MM.1S (cell line): ENCODE measurements around the gene MAP3K20.

Experiments
- DNase-seq: peaks from one replicate; pipeline ENCODE4 v3.0.0-alpha.2; 2015
- H2AFZ ChIP-seq: fragments of 300-600 bp; sonication (generic); 2 replicates; pipeline ENCODE4 v1.6.0; 2016; ENCODE audit warnings: antibody characterized with exemption, low read length
- H3F3A ChIP-seq: fragments of 300-600 bp; sonication (generic); 2 replicates; pipeline ENCODE4 v1.6.1; 2016; ENCODE audit warnings: mild to moderate bottlenecking, antibody characterized with exemption, low read length, moderate library complexity, mixed read lengths; ENCODE audit not compliant: insufficient read depth
- H3K27ac ChIP-seq: fragments of 300-600 bp; sonication (generic); 2 replicates; pipeline ENCODE4 v1.5.1; 2016; ENCODE audit warnings: mild to moderate bottlenecking, low read length
- H3K27me3 ChIP-seq: fragments of 300-600 bp; sonication (generic); replicated peaks from 2 replicates; pipeline ENCODE4 v1.6.0; 2016; ENCODE audit warnings: low read length; ENCODE audit not compliant: insufficient read depth
- H3K36me3 ChIP-seq: fragments of 300-600 bp; sonication (generic); replicated peaks from 2 replicates; pipeline ENCODE4 v1.6.1; 2016; ENCODE audit warnings: mild to moderate bottlenecking, low read length, mixed read lengths; ENCODE audit not compliant: insufficient read depth
- H3K4me1 ChIP-seq: fragments of 300-600 bp; sonication (generic); 2 replicates; pipeline ENCODE4 v1.6.1; 2016; ENCODE audit warnings: low read length, mixed read lengths
- H3K4me2 ChIP-seq: fragments of 300-600 bp; sonication (generic); 2 replicates; pipeline ENCODE4 v1.6.0; 2016; ENCODE audit warnings: low read depth, low read length
- H3K4me3 ChIP-seq: fragments of 300-600 bp; sonication (generic); 2 replicates; pipeline ENCODE4 v1.5.1; 2016; ENCODE audit warnings: low read length, mixed read lengths
- H3K79me2 ChIP-seq: fragments of 300-600 bp; sonication (generic); 2 replicates; pipeline ENCODE4 v1.6.1; 2016; ENCODE audit warnings: mixed run types, low read length, mixed read lengths
- H3K9ac ChIP-seq: fragments of 300-600 bp; sonication (generic); 2 replicates; pipeline ENCODE4 v1.6.1; 2016; ENCODE audit warnings: low read length, mixed read lengths
- H3K9me2 ChIP-seq: fragments of 300-600 bp; sonication (generic); replicated peaks from 2 replicates; pipeline ENCODE4 v1.6.1; 2016; ENCODE audit warnings: mild to moderate bottlenecking, low read length, mixed read lengths; ENCODE audit not compliant: insufficient read depth
- H3K9me3 ChIP-seq: fragments of 300-600 bp; sonication (generic); replicated peaks from 2 replicates; pipeline ENCODE4 v1.6.1; 2016; ENCODE audit warnings: mild to moderate bottlenecking, low read length, mixed read lengths; ENCODE audit not compliant: insufficient read depth
- H4K20me1 ChIP-seq: fragments of 300-600 bp; sonication (generic); 2 replicates; pipeline ENCODE4 v1.6.1; 2016; ENCODE audit warnings: mild to moderate bottlenecking, low read length, moderate library complexity, mixed read lengths; ENCODE audit not compliant: insufficient read depth
- EZH2 ChIP-seq: fragments of 300-600 bp; sonication (generic); optimal IDR thresholded peaks from 2 replicates; pipeline ENCODE3; 2017; ENCODE audit warnings: low read depth, mild to moderate bottlenecking, antibody characterized with exemption, low read length, mixed read lengths
- EZH2phosphoT487 ChIP-seq: fragments of 300-600 bp; sonication (generic); IDR thresholded peaks from 2 replicates; pipeline ENCODE4 v1.6.1; 2018; ENCODE audit warnings: antibody characterized with exemption, low read length
- TF ChIP-seq, protein P1 (sequence below): fragments of 300-600 bp; sonication (generic); IDR thresholded peaks from 2 replicates; pipeline ENCODE4 v1.5.1; 2016; ENCODE audit warnings: antibody characterized with exemption, low read length, mixed read lengths

MAP3K20 gene

DNA sequence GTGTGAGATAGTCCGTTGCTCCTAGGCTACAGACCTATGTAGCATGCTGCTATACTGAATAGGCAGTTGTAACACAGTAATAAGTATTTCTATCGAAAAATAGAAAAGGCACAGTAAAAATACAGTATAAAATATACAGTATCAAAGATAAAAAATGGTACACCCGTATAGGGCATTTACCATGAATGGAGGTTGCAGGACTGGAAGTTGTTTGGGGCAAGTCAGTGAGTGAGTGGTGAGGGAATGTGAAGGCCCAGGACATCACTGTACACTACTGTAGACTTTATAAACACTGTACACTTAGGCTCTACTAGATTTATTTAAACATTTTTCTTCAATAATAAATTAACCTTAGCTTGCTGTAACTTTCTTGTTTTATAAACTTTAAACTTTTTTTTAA, 3.5 kb downstream of the MAP3K20 start:
- no peak overlapping the region for H3K4me2 ChIP-seq
- H3K4me1 ChIP-seq = peaks cover 13% of the 10 kb centered on the region
- no peaks in the 10 kb centered on the region for H4K20me1 ChIP-seq
- no peaks in the 10 kb centered on the region for H3K27me3 ChIP-seq
- TF ChIP-seq, protein P1, sequence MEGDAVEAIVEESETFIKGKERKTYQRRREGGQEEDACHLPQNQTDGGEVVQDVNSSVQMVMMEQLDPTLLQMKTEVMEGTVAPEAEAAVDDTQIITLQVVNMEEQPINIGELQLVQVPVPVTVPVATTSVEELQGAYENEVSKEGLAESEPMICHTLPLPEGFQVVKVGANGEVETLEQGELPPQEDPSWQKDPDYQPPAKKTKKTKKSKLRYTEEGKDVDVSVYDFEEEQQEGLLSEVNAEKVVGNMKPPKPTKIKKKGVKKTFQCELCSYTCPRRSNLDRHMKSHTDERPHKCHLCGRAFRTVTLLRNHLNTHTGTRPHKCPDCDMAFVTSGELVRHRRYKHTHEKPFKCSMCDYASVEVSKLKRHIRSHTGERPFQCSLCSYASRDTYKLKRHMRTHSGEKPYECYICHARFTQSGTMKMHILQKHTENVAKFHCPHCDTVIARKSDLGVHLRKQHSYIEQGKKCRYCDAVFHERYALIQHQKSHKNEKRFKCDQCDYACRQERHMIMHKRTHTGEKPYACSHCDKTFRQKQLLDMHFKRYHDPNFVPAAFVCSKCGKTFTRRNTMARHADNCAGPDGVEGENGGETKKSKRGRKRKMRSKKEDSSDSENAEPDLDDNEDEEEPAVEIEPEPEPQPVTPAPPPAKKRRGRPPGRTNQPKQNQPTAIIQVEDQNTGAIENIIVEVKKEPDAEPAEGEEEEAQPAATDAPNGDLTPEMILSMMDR = no peak
- TF ChIP-seq EZH2 (no peak), EZH2phosphoT487 (no peak)
- H3K79me2 ChIP-seq = peaks cover 7% of the 10 kb centered on the region
- no peak for DNase-seq
- no peak overlapping the region for H2AFZ ChIP-seq
- H3K9me3 ChIP-seq = no peaks in the 10 kb centered on the region
- H3K9me2 ChIP-seq = no peaks in the 10 kb centered on the region
- H3K9ac ChIP-seq = no peak overlapping the region
- no peak overlapping the region for H3K4me3 ChIP-seq
- no peak overlapping the region for H3K27ac ChIP-seq
- peaks cover 6% of the 10 kb centered on the region; the same call in 1 of the 2 replicates for H3F3A ChIP-seq
- no peaks in the 10 kb centered on the region for H3K36me3 ChIP-seq

GRCh38 chr2:173079973-173080860, 4.6 kb downstream of the MAP3K20 start:
- TF ChIP-seq EZH2 (no peak), EZH2phosphoT487 (no peak)
- TF ChIP-seq, protein P1 = no peak
- H3K9me2 ChIP-seq = no peaks in the 10 kb centered on the region
- H3K27ac ChIP-seq = no peak overlapping the region
- H3K4me2 ChIP-seq = no peak overlapping the region
- no peak overlapping the region for H3K9ac ChIP-seq
- peaks cover 3% of the 10 kb centered on the region for H3K4me1 ChIP-seq
- no peaks in the 10 kb centered on the region for H3K27me3 ChIP-seq
- H3K4me3 ChIP-seq = no peak overlapping the region
- no peak overlapping the region for H2AFZ ChIP-seq
- H3K36me3 ChIP-seq = no peaks in the 10 kb centered on the region
- peaks cover under 1% of the 10 kb centered on the region; the same call in 1 of the 2 replicates for H3F3A ChIP-seq
- H3K79me2 ChIP-seq = peaks cover 7% of the 10 kb centered on the region
- no peaks in the 10 kb centered on the region for H4K20me1 ChIP-seq
- no peaks in the 10 kb centered on the region for H3K9me3 ChIP-seq
- DNase-seq = no peak

- H3K27ac ChIP-seq = no peak overlapping the region
- no peaks in the 10 kb centered on the region for H3K27me3 ChIP-seq
- H3F3A ChIP-seq = no peaks in the 10 kb centered on the region
- no peak overlapping the region for H3K4me2 ChIP-seq
- no peaks in the 10 kb centered on the region for H3K9me3 ChIP-seq
- H3K9me2 ChIP-seq = no peaks in the 10 kb centered on the region
- no peak overlapping the region for H3K9ac ChIP-seq
- TF ChIP-seq EZH2 = no peak
- DNase-seq = no peak
- H3K4me3 ChIP-seq = no peak overlapping the region
- H4K20me1 ChIP-seq = no peaks in the 10 kb centered on the region
- H3K79me2 ChIP-seq = no peaks in the 10 kb centered on the region
- no peaks in the 10 kb centered on the region for H3K4me1 ChIP-seq
- no peak overlapping the region for H2AFZ ChIP-seq
- H3K36me3 ChIP-seq = no peaks in the 10 kb centered on the region
Measured at GRCh38 chr2:173086518-173087213, 11.0 kb downstream of the MAP3K20 start.
